ENCODE data around the gene ERBB4. TPM values are rescaled to one million over a fixed set of nuclear protein-coding genes. Genes with fewer than 3 reads are reported as not detected.

The ERBB4 gene
- 1.1 TPM for polyA plus RNA-seq (2013, experiment 1 of 4)
- 1.00 TPM for polyA plus RNA-seq (2013, experiment 2 of 4)
- 0.75 TPM for polyA plus RNA-seq (2013, experiment 3 of 4)
- polyA plus RNA-seq (2013, experiment 4 of 4), result 1.6 TPM

GRCh38 chr2:212538305-212539071 lies at the start of gene ERBB4:
Gene ERBB4 (minus strand): TSS chr2:212538802. CDS start chr2:212538530, 272 bp downstream.
- WGBS, 2 experiments, result 0 to 1% methylated on average over 69 of the region's 69 CpGs
- no peak within 1 kb of the TSS for H3K27ac ChIP-seq (ENCODE audit: insufficient read depth, low read depth, low read length, poor library complexity, severe bottlenecking)
- H3K9me3 ChIP-seq (ENCODE audit: control insufficient read depth, low read length), result no peaks in the 10 kb centered on the region
- H3K27me3 ChIP-seq (ENCODE audit: control insufficient read depth, insufficient read depth, low read length, poor library complexity, severe bottlenecking), result peaks cover 70% of the 10 kb centered on the region
- H3K36me3 ChIP-seq (ENCODE audit: control insufficient read depth, insufficient read depth, low read length), result no peaks in the 10 kb centered on the region
- H3K4me3 ChIP-seq (ENCODE audit: insufficient read depth, low read depth, low read length), result peak within 1 kb of the TSS; percentile 57
- H3K4me1 ChIP-seq (ENCODE audit: control insufficient read depth, insufficient read depth, low read length), result peaks cover 14% of the 10 kb centered on the region

DNA sequence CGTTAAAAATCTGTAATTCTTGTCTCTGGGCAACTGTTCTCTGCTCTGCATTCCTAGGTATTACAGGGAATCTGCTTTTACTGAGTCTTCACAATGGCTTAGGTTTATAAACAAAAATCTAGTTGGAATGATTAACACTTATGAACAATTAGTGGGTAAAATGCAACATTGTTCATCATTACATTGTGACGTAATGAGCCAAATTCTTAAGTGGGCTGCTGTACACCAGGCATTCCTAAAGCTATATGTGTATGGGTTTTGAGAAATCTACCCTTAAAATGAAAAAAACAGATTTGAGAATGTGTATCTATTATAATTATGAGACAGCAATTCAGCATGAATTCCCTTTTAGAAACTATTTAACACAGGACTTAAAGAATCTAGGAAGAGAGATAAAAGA lies 41.5 kb upstream of the ERBB4 start:
- Histone ChIP-seq H3K4me1 (ENCODE audit: control insufficient read depth, insufficient read depth, low read length) (no peaks in the 10 kb centered on the region), H3K4me3 (ENCODE audit: insufficient read depth, low read depth, low read length) (no peak overlapping the region), H3K27me3 (ENCODE audit: control insufficient read depth, insufficient read depth, low read length, poor library complexity, severe bottlenecking) (no peaks in the 10 kb centered on the region), H3K9me3 (ENCODE audit: control insufficient read depth, low read length) (no peaks in the 10 kb centered on the region), H3K27ac (ENCODE audit: insufficient read depth, low read depth, low read length, poor library complexity, severe bottlenecking) (no peak overlapping the region), H3K36me3 (ENCODE audit: control insufficient read depth, insufficient read depth, low read length) (no peaks in the 10 kb centered on the region)
- WGBS, 2 experiments, result 82 to 87% methylated on average over 1 to 2 of the region's 2 CpGs

DNA sequence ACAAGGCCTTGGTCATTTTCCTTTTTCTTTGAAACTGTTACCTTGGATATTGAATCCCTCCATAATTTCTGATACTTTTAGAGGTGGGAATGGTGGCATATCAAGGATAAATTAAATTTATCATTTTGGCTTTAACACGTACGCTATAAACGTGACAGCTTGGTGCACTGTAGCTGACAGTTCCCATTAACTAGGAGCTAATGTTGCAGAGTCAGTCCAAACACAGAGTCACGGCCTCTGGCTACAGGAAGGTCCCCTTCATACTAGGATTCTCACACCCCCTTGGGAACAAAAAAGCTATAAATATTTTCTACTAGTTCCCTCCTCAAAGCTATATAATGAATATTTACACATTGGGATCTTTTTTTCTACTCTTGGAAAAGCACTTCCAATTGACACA lies 17.7 kb upstream of the ERBB4 start:
- Histone ChIP-seq H3K27me3 (ENCODE audit: control insufficient read depth, insufficient read depth, low read length, poor library complexity, severe bottlenecking) (no peaks in the 10 kb centered on the region), H3K4me3 (ENCODE audit: insufficient read depth, low read depth, low read length) (no peak overlapping the region), H3K4me1 (ENCODE audit: control insufficient read depth, insufficient read depth, low read length) (no peaks in the 10 kb centered on the region), H3K27ac (ENCODE audit: insufficient read depth, low read depth, low read length, poor library complexity, severe bottlenecking) (no peak overlapping the region), H3K36me3 (ENCODE audit: control insufficient read depth, insufficient read depth, low read length) (no peaks in the 10 kb centered on the region), H3K9me3 (ENCODE audit: control insufficient read depth, low read length) (no peaks in the 10 kb centered on the region)
- WGBS, 2 experiments, result 93 to 94% methylated on average over 4 of the region's 4 CpGs

- H3K36me3 ChIP-seq (ENCODE audit: control insufficient read depth, insufficient read depth, low read length), result no peaks in the 10 kb centered on the region
- no peaks in the 10 kb centered on the region for H3K9me3 ChIP-seq (ENCODE audit: control insufficient read depth, low read length)
- H3K27me3 ChIP-seq (ENCODE audit: control insufficient read depth, insufficient read depth, low read length, poor library complexity, severe bottlenecking), result no peaks in the 10 kb centered on the region
- no peak overlapping the region for H3K27ac ChIP-seq (ENCODE audit: insufficient read depth, low read depth, low read length, poor library complexity, severe bottlenecking)
- H3K4me1 ChIP-seq (ENCODE audit: control insufficient read depth, insufficient read depth, low read length), result no peaks in the 10 kb centered on the region
- no peak overlapping the region for H3K4me3 ChIP-seq (ENCODE audit: insufficient read depth, low read depth, low read length)
- whole genome bisulfite sequencing, 2 experiments, result 94% methylated on average over 1 to 2 of the region's 2 CpGs
These were observed 15.6 kb upstream of the ERBB4 start for GRCh38 chr2:212554233-212554632.

GRCh38 chr2:212549941-212550340 lies 11.3 kb upstream of the ERBB4 start:
- Histone ChIP-seq H3K27ac (ENCODE audit: insufficient read depth, low read depth, low read length, poor library complexity, severe bottlenecking) (no peak overlapping the region), H3K27me3 (ENCODE audit: control insufficient read depth, insufficient read depth, low read length, poor library complexity, severe bottlenecking) (no peaks in the 10 kb centered on the region), H3K9me3 (ENCODE audit: control insufficient read depth, low read length) (no peaks in the 10 kb centered on the region), H3K4me3 (ENCODE audit: insufficient read depth, low read depth, low read length) (no peak overlapping the region), H3K36me3 (ENCODE audit: control insufficient read depth, insufficient read depth, low read length) (no peaks in the 10 kb centered on the region), H3K4me1 (ENCODE audit: control insufficient read depth, insufficient read depth, low read length) (no peaks in the 10 kb centered on the region)

DNA sequence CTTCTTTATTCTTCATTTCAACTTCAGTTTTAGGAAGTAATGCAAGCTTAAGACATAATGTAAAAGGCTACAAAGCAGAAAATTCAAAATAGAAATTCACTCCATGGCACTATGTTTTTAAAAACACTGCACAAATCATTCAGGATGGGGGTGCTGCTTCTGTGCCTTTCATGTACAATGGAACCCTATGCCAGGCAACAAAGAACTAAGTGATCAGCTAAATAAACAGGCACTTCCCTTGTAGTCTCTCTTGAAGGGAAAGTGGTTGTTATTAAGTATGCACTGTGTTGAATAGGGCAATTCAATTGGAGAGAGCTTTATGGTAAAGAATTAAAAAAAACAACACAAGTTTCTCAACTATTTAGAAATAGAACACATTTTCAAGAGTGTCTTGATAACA lies 10.9 kb upstream of the ERBB4 start:
- H3K27me3 ChIP-seq (ENCODE audit: control insufficient read depth, insufficient read depth, low read length, poor library complexity, severe bottlenecking), result no peaks in the 10 kb centered on the region
- H3K4me1 ChIP-seq (ENCODE audit: control insufficient read depth, insufficient read depth, low read length), result no peaks in the 10 kb centered on the region
- H3K36me3 ChIP-seq (ENCODE audit: control insufficient read depth, insufficient read depth, low read length), result no peaks in the 10 kb centered on the region
- no peak overlapping the region for H3K27ac ChIP-seq (ENCODE audit: insufficient read depth, low read depth, low read length, poor library complexity, severe bottlenecking)
- no peaks in the 10 kb centered on the region for H3K9me3 ChIP-seq (ENCODE audit: control insufficient read depth, low read length)
- no peak overlapping the region for H3K4me3 ChIP-seq (ENCODE audit: insufficient read depth, low read depth, low read length)

DNA sequence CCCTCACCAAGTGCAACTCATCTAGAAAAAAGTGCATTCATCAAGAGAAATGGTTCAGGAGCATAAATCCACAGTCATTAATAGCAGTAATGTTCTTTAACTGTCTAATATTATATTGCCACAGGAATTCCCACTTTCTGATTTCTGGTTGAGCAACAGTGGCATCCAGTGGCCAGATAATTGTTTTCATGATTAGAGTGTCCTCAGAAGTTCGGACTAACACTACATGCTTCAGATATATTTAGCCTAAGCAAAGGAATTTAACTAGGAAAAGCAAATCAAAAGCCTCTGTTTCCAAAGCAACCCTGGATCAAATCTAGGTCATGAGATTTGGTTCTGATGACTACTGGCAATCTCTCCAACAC lies 9.8 kb upstream of the ERBB4 start:
- Histone ChIP-seq H3K27me3 (ENCODE audit: control insufficient read depth, insufficient read depth, low read length, poor library complexity, severe bottlenecking) (no peaks in the 10 kb centered on the region), H3K4me3 (ENCODE audit: insufficient read depth, low read depth, low read length) (no peak overlapping the region), H3K36me3 (ENCODE audit: control insufficient read depth, insufficient read depth, low read length) (no peaks in the 10 kb centered on the region), H3K27ac (ENCODE audit: insufficient read depth, low read depth, low read length, poor library complexity, severe bottlenecking) (no peak overlapping the region), H3K9me3 (ENCODE audit: control insufficient read depth, low read length) (no peaks in the 10 kb centered on the region), H3K4me1 (ENCODE audit: control insufficient read depth, insufficient read depth, low read length) (no peaks in the 10 kb centered on the region)
- WGBS, 2 experiments, result 77 to 100% methylated on average over 1 of the region's 1 CpG

DNA sequence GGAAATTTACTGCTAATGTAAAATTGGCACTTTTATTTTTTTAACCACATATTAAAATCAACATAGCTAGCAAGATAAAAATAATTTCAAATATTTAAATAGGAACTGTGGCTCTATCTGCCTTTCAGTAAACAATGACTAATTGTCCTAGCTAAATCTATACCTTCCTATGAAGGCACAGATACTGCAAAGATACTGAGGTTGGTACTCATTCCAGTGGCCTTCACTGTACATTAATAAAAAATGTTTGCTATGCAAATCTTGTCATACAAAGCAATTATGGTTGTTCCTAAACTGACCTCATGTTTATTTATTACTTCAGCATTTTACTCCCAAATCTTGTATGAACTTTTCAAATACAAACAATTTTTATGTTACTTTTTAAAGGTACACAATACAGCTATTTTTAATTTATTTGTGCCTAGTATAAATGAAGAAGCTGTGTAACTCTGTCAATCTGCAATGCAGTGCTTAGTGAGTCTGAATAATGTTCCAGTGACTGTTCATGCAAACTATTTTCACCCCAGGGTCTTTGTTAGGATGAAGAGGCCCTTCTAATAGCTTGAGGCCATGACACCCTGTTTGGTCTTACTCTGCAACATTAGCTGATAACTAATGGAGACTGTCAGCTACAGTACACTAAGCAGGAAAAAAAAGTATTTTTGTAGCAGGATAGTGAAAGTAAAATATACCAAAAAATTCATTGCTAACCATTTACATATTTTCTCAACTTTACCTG lies 9.3 kb upstream of the ERBB4 start:
- Histone ChIP-seq H3K27me3 (ENCODE audit: control insufficient read depth, insufficient read depth, low read length, poor library complexity, severe bottlenecking) (no peaks in the 10 kb centered on the region), H3K9me3 (ENCODE audit: control insufficient read depth, low read length) (no peaks in the 10 kb centered on the region), H3K4me1 (ENCODE audit: control insufficient read depth, insufficient read depth, low read length) (no peaks in the 10 kb centered on the region), H3K4me3 (ENCODE audit: insufficient read depth, low read depth, low read length) (no peak overlapping the region), H3K36me3 (ENCODE audit: control insufficient read depth, insufficient read depth, low read length) (no peaks in the 10 kb centered on the region), H3K27ac (ENCODE audit: insufficient read depth, low read depth, low read length, poor library complexity, severe bottlenecking) (no peak overlapping the region)

DNA sequence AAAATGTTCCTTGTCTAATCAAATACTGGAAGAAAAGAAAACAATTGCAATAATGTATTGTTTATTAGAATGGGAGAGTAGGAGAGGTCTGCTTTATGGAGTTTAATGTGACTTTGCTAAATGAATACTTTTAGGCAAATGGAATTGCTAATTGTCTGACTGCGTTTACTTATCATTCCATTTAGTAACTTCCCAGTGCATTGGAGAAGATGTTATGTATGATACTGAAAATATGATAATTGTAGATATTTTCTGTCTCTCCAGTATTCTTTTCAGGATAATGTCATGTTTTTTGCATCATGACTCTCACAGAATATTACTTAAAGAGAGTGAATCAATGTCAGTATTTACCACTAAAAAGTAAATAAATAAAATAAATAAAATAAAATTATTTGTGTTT lies 8.1 kb upstream of the ERBB4 start:
- Histone ChIP-seq H3K9me3 (ENCODE audit: control insufficient read depth, low read length) (no peaks in the 10 kb centered on the region), H3K4me3 (ENCODE audit: insufficient read depth, low read depth, low read length) (no peak overlapping the region), H3K27me3 (ENCODE audit: control insufficient read depth, insufficient read depth, low read length, poor library complexity, severe bottlenecking) (no peaks in the 10 kb centered on the region), H3K27ac (ENCODE audit: insufficient read depth, low read depth, low read length, poor library complexity, severe bottlenecking) (no peak overlapping the region), H3K36me3 (ENCODE audit: control insufficient read depth, insufficient read depth, low read length) (no peaks in the 10 kb centered on the region), H3K4me1 (ENCODE audit: control insufficient read depth, insufficient read depth, low read length) (no peaks in the 10 kb centered on the region)
- WGBS, 2 experiments, result 100% methylated on average over 1 of the region's 1 CpG; no CpG with 5 or more reads in 1 of the 2 experiments

- 76 to 80% methylated on average over 4 of the region's 4 CpGs for WGBS, 2 experiments
- Histone ChIP-seq H3K27ac (ENCODE audit: insufficient read depth, low read depth, low read length, poor library complexity, severe bottlenecking) (no peak overlapping the region), H3K4me1 (ENCODE audit: control insufficient read depth, insufficient read depth, low read length) (peaks cover 13% of the 10 kb centered on the region), H3K9me3 (ENCODE audit: control insufficient read depth, low read length) (no peaks in the 10 kb centered on the region), H3K4me3 (ENCODE audit: insufficient read depth, low read depth, low read length) (no peak overlapping the region), H3K36me3 (ENCODE audit: control insufficient read depth, insufficient read depth, low read length) (no peaks in the 10 kb centered on the region), H3K27me3 (ENCODE audit: control insufficient read depth, insufficient read depth, low read length, poor library complexity, severe bottlenecking) (peaks cover 53% of the 10 kb centered on the region)
These were observed 1.7 kb upstream of the ERBB4 start for GRCh38 chr2:212540341-212540740.
